HTR-8/SVneo (cell line): ENCODE data around the gene TNNI3K.

ENCODE experiments used
- DNase-seq: peaks from one replicate; pipeline ENCODE4 v3.0.0; 2011; ENCODE audit warnings: low spot score, mixed read lengths; ENCODE audit not compliant: insufficient read length
- FAIRE-seq: peaks from 2 replicates; lab custom pipeline; 2011; peaks lifted over from hg19 to GRCh38; lab: Jason Lieb, UNC

The TNNI3K gene

DNA sequence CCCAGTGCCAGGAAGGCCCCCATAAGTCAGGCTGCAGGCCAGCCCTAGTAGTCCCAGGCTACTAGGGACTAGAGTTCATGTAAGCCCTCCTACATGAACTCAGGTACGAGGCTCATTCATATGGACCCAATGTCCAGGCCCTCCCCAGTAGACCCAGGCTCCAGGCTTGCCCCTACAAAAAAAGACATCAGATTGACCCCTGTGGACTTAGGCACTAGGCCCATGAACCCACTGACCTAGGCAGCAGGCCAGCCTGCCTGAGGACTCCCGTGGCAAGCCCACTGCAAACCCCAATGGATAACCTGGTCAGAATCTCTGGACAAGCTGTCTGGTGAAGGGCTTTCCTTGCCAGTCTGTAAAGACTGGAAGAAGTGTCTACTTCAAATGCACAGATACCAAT lies 51.2 kb downstream of the TNNI3K start:
- FAIRE-seq (no peak), DNase-seq (no peak)

DNA sequence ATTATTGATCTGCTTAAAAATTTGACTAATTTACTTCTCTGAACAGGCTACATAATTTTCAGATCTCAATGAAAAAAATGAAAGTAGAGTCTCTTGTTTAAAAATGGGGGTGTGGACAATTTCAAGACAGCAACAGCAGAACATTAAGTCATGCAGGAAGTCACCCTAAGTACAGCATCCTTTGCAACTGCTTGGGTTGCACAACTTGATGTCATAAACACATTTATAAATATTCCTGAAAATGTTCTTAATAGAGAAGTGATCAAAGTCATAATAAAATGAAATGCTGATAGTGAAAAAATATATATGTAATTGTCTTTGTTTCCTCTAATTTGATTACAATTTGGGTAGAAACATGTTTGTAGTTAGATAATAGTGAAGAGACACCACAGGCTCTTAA lies 79.3 kb downstream of the TNNI3K start:
- DNase-seq (no peak), FAIRE-seq (no peak)

- DNase-seq (no peak), FAIRE-seq (no peak)
Observed at GRCh38 chr1:74316302-74316701, 81.1 kb downstream of the TNNI3K start.

DNA sequence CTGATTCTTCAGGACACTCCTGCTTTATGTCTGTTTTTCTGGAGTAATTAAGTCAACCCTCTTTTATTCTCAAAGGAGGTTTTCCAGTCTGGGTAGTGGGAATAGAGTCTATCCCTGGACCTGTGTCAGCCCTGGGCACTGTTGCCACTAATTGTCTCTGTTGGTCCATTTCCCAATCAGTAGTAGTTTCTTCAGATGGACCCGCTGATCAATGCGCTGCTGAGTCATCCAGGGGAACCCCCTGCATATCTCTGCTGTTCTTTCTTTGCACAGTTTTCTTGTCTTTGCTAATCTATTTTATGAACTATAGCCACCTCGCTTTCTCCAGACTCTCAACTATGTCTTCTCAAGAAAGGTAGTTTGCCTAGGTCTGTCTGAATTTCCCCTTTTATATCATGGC lies 82.5 kb downstream of the TNNI3K start:
- no peak for DNase-seq

GRCh38 chr1:74323937-74324473 lies 88.8 kb downstream of the TNNI3K start:
- FAIRE-seq = no peak
- DNase-seq = no peak

More for the DNA sequence above, 82.5 kb downstream of the TNNI3K start:
- no peak for FAIRE-seq

DNA sequence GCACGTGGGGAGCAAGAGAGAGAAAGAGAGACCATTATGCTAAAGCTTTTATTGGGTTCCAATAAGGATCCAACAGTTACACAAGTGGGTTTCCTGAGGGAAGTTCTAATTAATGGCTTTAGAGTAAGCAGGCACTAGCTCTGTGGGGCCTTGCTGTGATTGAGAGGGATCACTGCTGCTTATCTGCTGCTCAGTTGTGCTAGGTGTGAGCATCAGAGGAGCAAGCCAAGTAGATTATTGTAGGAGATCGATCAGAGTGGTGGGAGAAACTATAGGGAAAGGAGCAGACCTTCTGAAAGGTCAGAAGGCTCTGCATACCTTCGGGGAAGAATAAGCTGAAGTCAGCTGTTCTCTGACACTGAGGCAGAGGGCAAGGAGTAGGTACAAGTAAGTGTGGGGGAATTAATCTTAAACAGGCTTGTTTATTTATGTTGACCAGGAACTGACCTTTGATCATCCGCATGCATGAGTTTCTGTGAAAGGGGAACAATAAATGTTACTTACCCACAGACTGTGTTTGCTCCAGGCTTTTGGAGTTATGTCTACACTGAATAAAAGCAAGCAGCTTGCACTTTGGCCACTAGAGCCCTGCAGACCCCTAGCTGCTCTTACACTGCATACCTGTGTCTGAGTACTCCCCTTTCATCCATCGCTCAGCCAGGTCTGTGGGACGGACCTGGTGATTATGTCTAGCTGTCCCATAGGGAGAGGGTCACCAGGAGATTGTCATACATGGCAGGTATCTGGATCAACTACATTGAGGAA lies 89.7 kb downstream of the TNNI3K start:
- no peak for DNase-seq
- FAIRE-seq = no peak

GRCh38 chr1:74328851-74329250 lies 93.7 kb downstream of the TNNI3K start:
- FAIRE-seq (no peak), DNase-seq (no peak)

DNA sequence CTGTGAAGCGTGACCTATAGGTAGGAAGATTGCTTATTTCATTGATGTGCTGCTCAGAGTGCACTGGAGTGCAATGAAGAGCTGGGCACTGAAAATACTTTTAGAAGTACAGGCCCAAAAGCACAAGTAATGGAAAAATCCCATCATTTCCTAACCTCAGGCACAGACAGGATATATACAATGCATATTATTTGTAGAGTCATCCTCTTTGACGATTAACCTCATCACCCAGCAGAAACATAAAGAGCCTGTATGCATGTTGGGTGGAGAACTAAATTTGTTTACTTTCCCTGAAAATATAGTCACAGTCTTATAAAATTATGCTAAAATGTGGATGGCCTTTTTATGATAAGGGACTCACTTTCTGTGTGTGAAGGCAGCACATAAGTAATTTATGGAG lies 98.1 kb downstream of the TNNI3K start:
- no peak for DNase-seq

DNA sequence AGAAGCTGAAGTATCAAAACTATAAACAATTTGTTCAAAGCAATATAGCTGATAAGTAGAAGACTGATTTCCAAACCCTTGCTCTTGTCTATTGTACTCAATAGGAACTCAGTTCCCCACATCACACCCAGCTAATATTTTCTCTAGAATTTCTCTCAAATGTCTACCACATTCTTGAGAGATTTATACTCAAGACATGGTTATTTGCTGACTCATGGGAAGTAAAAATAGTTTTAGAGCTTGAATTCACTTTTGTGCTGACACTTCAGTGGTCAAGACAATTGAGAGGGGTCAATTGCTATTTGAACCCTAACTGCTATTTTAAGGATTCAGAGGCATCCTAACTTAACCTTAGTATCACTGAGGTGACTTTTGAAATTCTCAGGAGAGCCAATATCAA lies 99.0 kb downstream of the TNNI3K start:
- FAIRE-seq = no peak
- no peak for DNase-seq

More for the DNA sequence above, 98.1 kb downstream of the TNNI3K start:
- FAIRE-seq = no peak

DNA sequence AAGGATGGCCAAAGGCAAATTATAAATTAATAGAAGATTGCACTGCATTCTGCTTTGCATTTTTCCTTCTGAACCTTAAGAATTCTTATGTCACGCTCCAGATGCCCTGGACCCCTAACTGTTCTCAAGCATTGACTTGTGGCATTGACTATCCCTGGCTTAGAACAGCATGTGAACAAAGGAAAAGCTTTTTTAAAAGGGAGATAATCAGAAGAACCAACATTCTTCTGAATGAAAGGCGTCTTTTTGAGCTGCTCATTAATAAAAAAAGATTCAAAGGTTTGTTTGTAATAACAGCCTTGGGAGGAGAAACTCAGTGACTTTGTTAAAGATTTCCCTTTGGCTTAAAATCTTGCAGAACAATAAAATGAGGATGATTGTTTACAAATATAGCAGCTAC lies 105.5 kb downstream of the TNNI3K start:
- DNase-seq (no peak), FAIRE-seq (no peak)

DNA sequence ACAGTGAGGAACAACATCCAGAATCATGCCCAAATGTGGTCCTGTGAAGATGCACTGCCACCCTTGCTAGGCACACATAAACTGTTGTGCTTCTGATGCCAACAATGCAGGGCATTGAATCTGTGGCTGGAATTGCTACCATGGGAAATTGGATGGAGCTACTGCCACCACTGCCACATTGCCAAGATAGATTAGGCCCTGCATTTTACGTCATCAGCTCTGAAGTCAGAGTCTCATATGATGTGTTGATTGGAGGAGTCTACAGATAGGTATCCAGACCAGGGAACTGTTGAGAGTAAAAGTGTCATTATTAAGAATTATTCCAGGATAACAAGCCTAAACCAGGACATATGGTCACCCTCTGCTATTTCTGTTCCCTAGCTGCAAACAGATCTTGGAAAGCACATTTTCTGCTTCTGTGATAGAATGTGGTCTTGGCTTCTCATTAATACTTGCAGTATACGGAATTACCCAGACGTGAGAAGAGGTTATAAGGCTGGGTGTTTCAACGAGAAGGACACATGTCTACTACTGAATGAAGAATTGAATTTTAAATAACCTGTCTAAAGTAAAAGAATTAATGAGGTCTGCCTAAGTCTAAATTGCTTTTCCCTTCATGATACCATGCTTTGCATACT lies 106.6 kb downstream of the TNNI3K start:
- DNase-seq (no peak), FAIRE-seq (no peak)

- no peak for DNase-seq
- no peak for FAIRE-seq
Observed at GRCh38 chr1:74343216-74343615, 108.0 kb downstream of the TNNI3K start.

GRCh38 chr1:74344387-74344786 lies 109.2 kb downstream of the TNNI3K start:
- DNase-seq = no peak
- FAIRE-seq = no peak

GRCh38 chr1:74356493-74356892 lies 121.3 kb downstream of the TNNI3K start:
- DNase-seq (no peak), FAIRE-seq (no peak)

DNA sequence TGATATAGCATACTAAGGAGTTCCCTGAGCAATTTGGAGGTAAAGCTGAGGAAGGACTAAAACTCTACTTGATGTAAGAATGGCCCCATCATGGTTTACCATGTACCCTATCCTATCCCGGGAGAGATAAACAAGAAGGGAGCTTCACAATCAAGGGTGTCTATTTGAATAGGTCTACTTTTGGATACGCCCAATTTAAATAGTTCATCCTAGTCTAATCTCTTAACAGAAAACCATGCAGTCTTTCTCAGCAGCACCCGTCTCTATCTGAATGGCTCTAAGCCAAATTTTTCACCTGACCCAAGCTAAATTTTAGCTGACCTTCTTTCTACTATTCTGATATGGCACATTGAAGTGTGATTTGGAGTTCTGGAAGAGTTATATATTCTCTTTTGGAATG lies 122.0 kb downstream of the TNNI3K start:
- DNase-seq (no peak), FAIRE-seq (no peak)

GRCh38 chr1:74357756-74358155 lies 122.6 kb downstream of the TNNI3K start:
- DNase-seq (no peak), FAIRE-seq (no peak)

DNA sequence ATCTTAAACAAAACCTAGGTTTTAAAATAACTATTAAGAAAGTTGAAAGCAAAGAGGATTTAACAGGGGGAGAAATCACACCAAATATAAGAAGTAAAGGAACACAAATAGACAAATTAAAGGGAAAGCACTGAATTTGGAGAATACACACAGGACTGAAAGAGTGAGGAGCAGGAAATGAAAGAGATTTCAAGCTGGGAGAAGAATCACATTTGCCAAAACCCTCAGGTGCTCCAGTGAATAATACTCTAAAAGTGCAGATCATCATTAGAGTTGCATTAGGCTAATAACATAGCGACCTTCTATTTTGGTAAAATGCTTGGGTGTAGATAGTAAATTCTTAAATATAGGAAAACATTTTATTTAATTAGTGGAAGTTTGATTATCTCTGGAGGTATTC lies 127.5 kb downstream of the TNNI3K start:
- no peak for DNase-seq
- FAIRE-seq = no peak

GRCh38 chr1:74363220-74363619 lies 128.0 kb downstream of the TNNI3K start:
- DNase-seq (no peak), FAIRE-seq (no peak)

GRCh38 chr1:74367175-74367813 lies 132.1 kb downstream of the TNNI3K start:
- FAIRE-seq (no peak), DNase-seq (no peak)

- no peak for DNase-seq
- no peak for FAIRE-seq
Observed at GRCh38 chr1:74368335-74368734, 133.1 kb downstream of the TNNI3K start.

GRCh38 chr1:74375376-74375775 lies 140.2 kb downstream of the TNNI3K start:
- no peak for FAIRE-seq
- DNase-seq = no peak
